Motor neuron (in vitro differentiated cells): Measurements from ENCODE around the gene TBCEL. TPM values are rescaled to one million over a fixed set of nuclear protein-coding genes. Genes with fewer than 3 reads are reported as not detected.
A peak's percentile ranks its signal among the peaks of the same experiment; 100 is the strongest.

Experiments used
- ATAC-seq, 8 experiments: fragments of 200-7000 bp; cut with Tn5 transposase; replicated peaks in 6 of 8; 2 replicates each; pipeline ENCODE4 v1.8.0; 2021; ENCODE audit warnings: mild to moderate bottlenecking in 8 of 8, moderate library complexity in 8 of 8
- H3K27ac ChIP-seq, 2 donors: fragments of 250-450 bp; sonication (Bioruptor Pico); 2 replicates each; pipeline ENCODE4 v1.9.0; 2021; ENCODE audit warnings: antibody characterized with exemption in 2 of 2, mild to moderate bottlenecking in 2 of 2, moderate library complexity in 1 of 2
- H3K4me1 ChIP-seq, 2 donors: fragments of 250-450 bp; sonication (Bioruptor Pico); replicated peaks in 1 of 2; 2 replicates each; pipeline ENCODE4 v1.6.1; 2021; ENCODE audit warnings: antibody characterized with exemption in 2 of 2, mild to moderate bottlenecking in 2 of 2, moderate library complexity in 1 of 2
- H3K4me3 ChIP-seq, 5 donors: fragments of 250-450 bp; sonication (Bioruptor Pico); 2 replicates each; pipeline ENCODE4 v1.9.0; 2021; ENCODE audit warnings: antibody characterized with exemption in 5 of 5, mild to moderate bottlenecking in 5 of 5, moderate library complexity in 4 of 5
- WGBS, 10 experiments: fragments of 450-650 bp; shearing (Covaris generic); methylation state at CpG; one replicate each; pipeline ENCODE4 v1.0.0; 2022; 5-methylcytosine and 5-hydroxymethylcytosine counted together
- in situ Hi-C, 9 experiments: fragments of 400-800 bp; cut with MboI; loops; one replicate each; pipeline ENCODE4 v1.15.0; 2021; ENCODE audit warnings: low sequenced_read_pairs in 9 of 9, low pct_unique_long_range_greater_than_20kb in 2 of 9; ENCODE audit not compliant: unreplicated experiment in 9 of 9
- total RNA-seq, 8 experiments: library from RNA; unstranded; fragments of 300-600 nt; gene quantifications; 2 replicates each; pipeline versions ENCODE4 v1.2.3 to v1.2.4, GENCODE V29; 2022

TBCEL gene
- total RNA-seq, 8 experiments from 2014 or later, result 22.0 to 56.5 (median 28.3) TPM

- no peak overlapping the region for H3K27ac ChIP-seq
- H3K4me3 ChIP-seq, result no peak overlapping the region
- ATAC-seq, result no peak
- in situ Hi-C loops, result no loop called here
- H3K4me1 ChIP-seq, result peaks cover 0 to 19% of the 10 kb centered on the region in 2 donors
- WGBS, 10 experiments, result 86 to 100% (median 97%) methylated on average over 1 to 3 of the region's 3 CpGs; no CpG with 5 or more reads in 4 of the 10 experiments
Observed at GRCh38 chr11:121081321-121081720, 57.4 kb downstream of the TBCEL start.

DNA sequence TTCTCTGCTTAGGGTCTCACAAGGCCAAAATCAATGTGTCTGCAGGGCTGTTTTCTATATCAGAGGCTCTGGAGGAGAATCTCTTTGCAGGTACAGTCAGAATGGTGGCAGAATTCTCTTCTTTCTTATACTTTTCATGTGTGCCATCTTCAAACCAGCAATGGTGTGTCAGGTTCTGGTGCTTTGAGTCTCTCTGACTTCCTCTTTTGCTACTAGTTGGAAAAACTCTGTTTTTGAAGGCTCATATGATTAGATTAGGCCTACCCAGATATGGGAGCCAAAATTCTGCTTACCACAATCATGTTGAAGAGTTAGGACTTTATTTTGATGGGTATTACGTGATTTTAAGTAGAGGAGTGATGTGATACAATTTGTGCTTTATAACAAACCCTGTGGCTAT, 58.3 kb downstream of the TBCEL start:
- 33 to 100% (median 92%) methylated on average over 1 of the region's 1 CpG; no CpG with 5 or more reads in 4 of the 10 experiments for WGBS, 10 experiments
- H3K4me1 ChIP-seq, result peaks cover 0 to 19% of the 10 kb centered on the region in 2 donors
- no peak for ATAC-seq
- no peak overlapping the region for H3K4me3 ChIP-seq
- in situ Hi-C loops, result no loop called here
- H3K27ac ChIP-seq, result no peak overlapping the region

DNA sequence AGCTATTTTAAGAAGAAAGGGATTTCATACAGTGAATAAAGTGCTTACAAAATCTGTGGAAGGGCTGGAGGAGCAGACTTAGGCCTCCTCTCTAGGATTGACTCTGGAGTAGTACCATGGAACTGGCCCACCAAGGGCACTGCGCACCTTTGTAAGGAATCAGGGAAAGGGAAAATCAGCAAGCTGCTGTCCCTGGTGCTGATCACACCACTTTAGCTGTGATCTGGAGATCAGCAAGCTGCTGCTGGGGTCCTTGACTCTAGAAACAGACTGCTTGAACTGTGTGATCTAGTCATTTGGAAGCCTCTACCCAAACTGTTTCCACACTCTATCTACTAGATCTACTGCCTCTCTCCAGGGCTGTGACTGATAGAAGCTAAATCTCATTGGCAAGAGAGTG, 58.8 kb downstream of the TBCEL start:
- Histone ChIP-seq H3K4me3 (no peak overlapping the region), H3K27ac (peak overlapping the region in 1 of 2 donors; percentile 13), H3K4me1 (peaks cover 0 to 19% of the 10 kb centered on the region in 2 donors)
- WGBS, 10 experiments, result 86 to 100% (median 100%) methylated on average over 1 of the region's 1 CpG; no CpG with 5 or more reads in 6 of the 10 experiments
- ATAC-seq, result peak in 2 of 8 experiments; percentile 24 to 26
- in situ Hi-C loops, result no loop called here

DNA sequence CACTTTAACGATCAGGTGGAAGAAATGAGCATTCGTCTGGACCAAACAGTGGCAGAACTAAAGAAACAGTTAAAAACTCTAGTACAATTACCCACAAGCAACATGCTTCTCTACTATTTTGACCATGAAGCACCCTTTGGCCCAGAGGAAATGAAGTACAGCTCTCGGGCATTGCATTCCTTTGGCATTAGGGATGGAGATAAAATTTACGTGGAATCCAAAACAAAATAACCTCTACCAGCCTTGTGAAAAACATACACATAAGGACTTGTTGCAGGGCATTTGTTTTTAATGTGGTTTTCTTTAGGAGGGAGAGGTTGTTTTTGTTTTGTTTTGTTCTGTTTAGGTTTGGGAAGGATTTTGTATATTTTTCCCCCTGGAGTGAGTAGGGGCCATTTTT, 63.0 kb downstream of the TBCEL start:
- WGBS, 10 experiments, result 60 to 100% (median 89%) methylated on average over 1 to 4 of the region's 4 CpGs; no CpG with 5 or more reads in 3 of the 10 experiments

GRCh38 chr11:121089566-121089965, 65.7 kb downstream of the TBCEL start:
- Histone ChIP-seq H3K4me1 (no peaks in the 10 kb centered on the region), H3K27ac (no peak overlapping the region), H3K4me3 (no peak overlapping the region)
- 33 to 100% (median 86%) methylated on average over 1 of the region's 1 CpG for WGBS, 10 experiments
- in situ Hi-C loops, result no loop called here
- no peak for ATAC-seq

More for the DNA sequence above, 63.0 kb downstream of the TBCEL start:
- ATAC-seq, result no peak
- H3K4me1 ChIP-seq, result peaks cover 0 to 19% of the 10 kb centered on the region in 2 donors
- H3K4me3 ChIP-seq, result no peak overlapping the region
- in situ Hi-C loops, result no loop called here
- H3K27ac ChIP-seq, result no peak overlapping the region

DNA sequence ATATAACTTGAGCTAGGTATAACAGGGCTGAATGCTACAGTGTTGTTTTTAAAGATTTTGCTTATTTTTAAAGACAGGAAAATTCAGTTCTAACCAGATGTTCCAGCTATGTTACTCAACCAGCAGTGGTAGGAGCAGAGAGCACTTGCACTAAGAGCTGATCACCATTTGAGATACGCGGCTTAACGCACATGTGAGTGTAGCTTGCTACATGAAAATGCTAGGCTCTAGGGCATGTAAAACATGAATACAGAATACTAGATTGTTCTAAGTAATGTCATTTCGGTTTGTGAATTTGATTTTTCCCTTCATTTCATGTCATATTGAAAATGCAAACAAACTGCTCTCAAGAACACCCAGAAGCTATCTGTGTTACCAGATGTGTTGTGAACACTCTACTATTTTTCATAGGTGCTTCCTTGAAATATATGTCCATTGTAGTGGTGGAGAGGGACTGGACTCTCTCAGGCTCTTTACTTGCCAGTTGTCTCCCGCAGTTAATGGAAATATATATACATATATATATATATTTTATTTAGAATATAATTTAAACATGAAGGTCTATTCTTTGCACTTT, 66.3 kb downstream of the TBCEL start:
- peak in 1 of 8 experiments; percentile 55 for ATAC-seq
- WGBS, 10 experiments, result 61 to 98% (median 92%) methylated on average over 2 to 5 of the region's 5 CpGs; no CpG with 5 or more reads in 1 of the 10 experiments
- no peak overlapping the region for H3K4me3 ChIP-seq
- no peak overlapping the region for H3K27ac ChIP-seq
- in situ Hi-C loops, result no loop called here
- H3K4me1 ChIP-seq, result no peaks in the 10 kb centered on the region

DNA sequence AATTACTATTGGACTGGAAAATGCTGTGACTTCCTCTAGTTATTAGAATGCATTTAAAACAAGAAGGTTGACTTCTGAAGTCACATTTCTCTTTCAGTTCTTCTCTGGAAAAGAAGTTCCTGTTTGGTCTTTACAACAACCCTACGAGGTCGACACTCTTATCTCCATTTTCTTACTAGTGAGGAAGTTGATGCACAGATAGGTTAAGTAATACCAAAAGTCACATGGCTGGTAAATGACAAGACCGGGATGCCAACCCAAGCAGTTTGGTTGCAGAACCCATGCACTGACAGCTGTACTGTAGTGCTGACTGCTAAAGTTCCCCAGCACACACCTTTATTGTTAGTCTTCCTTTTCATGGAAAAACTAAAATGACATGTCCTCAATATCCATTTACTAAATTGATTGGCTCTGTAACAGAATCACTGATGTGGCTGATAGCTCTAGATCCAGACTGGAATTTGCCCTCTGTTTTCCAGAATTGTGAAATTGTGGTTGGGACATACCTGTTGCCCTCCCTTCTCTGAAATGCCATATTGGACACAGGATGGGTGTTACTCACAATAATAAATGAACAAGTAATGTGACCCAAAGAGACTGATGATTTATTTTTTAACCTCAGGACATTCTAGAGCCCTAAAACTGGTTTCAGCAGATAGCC, 67.7 kb downstream of the TBCEL start:
- Histone ChIP-seq H3K27ac (no peak overlapping the region), H3K4me1 (no peaks in the 10 kb centered on the region), H3K4me3 (no peak overlapping the region)
- ATAC-seq, result no peak
- 83 to 100% (median 95%) methylated on average over 2 to 3 of the region's 3 CpGs; no CpG with 5 or more reads in 3 of the 10 experiments for WGBS, 10 experiments
- in situ Hi-C loops, result no loop called here

DNA sequence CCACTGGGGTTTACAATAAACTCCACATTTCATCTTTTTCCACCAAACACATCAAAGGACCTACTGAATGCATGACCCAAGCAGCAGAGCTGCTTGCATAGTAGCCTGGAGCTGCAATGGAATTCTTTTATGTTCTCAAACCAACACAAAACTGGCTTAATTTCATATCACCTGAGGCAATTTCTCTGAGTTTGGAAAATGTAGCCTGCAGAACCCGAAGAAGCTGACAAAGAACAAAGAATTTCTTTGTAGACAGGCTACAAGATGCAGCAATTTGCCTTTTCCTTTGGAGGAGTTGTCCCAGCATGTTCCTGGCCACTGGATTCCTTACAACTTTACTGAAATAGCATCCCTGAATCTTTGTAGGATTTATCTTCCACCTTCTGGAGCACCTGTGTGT, 71.7 kb downstream of the TBCEL start:
- WGBS, 10 experiments, result 0 to 75% (median 75%) methylated on average over 1 of the region's 1 CpG; no CpG with 5 or more reads in 7 of the 10 experiments
- in situ Hi-C loops, result no loop called here
- no peaks in the 10 kb centered on the region for H3K4me1 ChIP-seq
- ATAC-seq, result peak in 1 of 8 experiments; percentile 40
- no peak overlapping the region for H3K27ac ChIP-seq
- no peak overlapping the region for H3K4me3 ChIP-seq

- Histone ChIP-seq H3K4me1 (peaks cover 0 to 1% of the 10 kb centered on the region in 2 donors), H3K27ac (no peak overlapping the region), H3K4me3 (no peak overlapping the region)
- 79 to 100% (median 90%) methylated on average over 1 to 4 of the region's 4 CpGs; no CpG with 5 or more reads in 4 of the 10 experiments for WGBS, 10 experiments
- in situ Hi-C loops, result no loop called here
- ATAC-seq, result no peak
Observed at GRCh38 chr11:121099364-121099763, 75.5 kb downstream of the TBCEL start.

DNA sequence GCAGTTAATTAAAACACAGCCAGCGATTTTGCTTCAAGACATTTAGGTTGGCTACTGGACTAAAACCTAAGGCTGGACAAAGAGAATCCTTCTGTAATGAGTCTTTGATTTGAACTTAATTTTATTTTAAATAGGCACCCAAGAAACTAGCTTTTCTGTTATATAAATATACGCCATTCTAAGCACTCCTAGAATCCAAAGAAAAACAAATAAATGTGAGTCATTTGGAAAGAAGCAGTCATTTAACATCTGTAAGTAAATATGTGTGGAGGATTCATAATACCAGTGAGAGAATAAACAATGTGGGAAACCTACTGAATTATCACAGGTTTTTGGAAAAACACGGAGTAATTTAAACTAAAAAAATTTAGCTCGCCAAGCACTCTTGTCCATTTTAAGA, 76.0 kb downstream of the TBCEL start:
- 9 to 97% (median 85%) methylated on average over 1 to 4 of the region's 4 CpGs for WGBS, 10 experiments
- Histone ChIP-seq H3K4me1 (peaks cover 5 to 6% of the 10 kb centered on the region in 2 donors), H3K4me3 (no peak overlapping the region), H3K27ac (no peak overlapping the region)
- peak in 2 of 8 experiments; percentile 28 to 60 for ATAC-seq
- in situ Hi-C loops, result loop anchor here in 2 of 9 experiments (25.0 kb wide), 2 partner anchors 163 to 588 kb away; partner anchors contain the start of gene GRIK4 (in 1 of the 2)

- 50 to 100% (median 100%) methylated on average over 1 to 2 of the region's 2 CpGs; no CpG with 5 or more reads in 1 of the 10 experiments for WGBS, 10 experiments
- in situ Hi-C loops, result loop anchor here in 2 of 9 experiments (25.0 kb wide), 2 partner anchors 164 to 589 kb away; partner anchors contain the start of gene GRIK4 (in 1 of the 2)
Observed at GRCh38 chr11:121100943-121101342, 77.0 kb downstream of the TBCEL start, which contains the start of gene TECTA. TSS of gene TECTA (plus strand) at chr11:121101243. CDS start at chr11:121102666, 1,423 bp downstream.

GRCh38 chr11:121104312-121104762, 80.4 kb downstream of the TBCEL start:
- in situ Hi-C loops, result loop anchor here in 2 of 9 experiments (25.0 kb wide), 2 partner anchors 167 to 592 kb away; partner anchors contain the start of gene GRIK4 (in 1 of the 2)
- 20 to 100% (median 76%) methylated on average over 1 to 9 of the region's 9 CpGs; no CpG with 5 or more reads in 1 of the 10 experiments for WGBS, 10 experiments
- no peak overlapping the region for H3K4me3 ChIP-seq
- H3K4me1 ChIP-seq, result peaks cover 10 to 12% of the 10 kb centered on the region in 2 donors
- no peak overlapping the region for H3K27ac ChIP-seq
- no peak for ATAC-seq

More at GRCh38 chr11:121100943-121101342, 77.0 kb downstream of the TBCEL start, which contains the start of gene TECTA:
- peaks cover 10 to 12% of the 10 kb centered on the region in 2 donors for H3K4me1 ChIP-seq
- H3K4me3 ChIP-seq, result no peak within 1 kb of the TSS
- H3K27ac ChIP-seq, result no peak within 1 kb of the TSS
- ATAC-seq, result no peak

DNA sequence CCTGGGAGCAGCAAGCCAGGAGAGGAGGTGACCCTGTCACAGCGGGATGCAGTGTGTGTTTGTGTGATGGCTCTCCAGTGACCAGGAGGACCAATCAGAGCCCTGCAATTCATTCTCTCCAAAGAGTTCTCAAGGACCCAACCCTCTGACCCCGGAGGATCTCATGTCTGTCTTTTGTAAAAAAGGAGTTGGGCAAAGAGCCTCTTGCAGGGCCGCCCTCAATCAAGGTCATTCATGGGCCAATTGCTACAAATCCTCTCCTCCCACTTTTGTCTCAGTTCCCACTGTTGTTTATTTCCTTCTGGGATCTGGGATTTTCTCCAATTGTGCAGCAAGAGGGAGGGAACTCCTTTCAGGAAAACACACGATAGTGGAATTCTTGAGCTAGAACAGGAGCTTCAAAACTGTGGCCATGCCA, 81.2 kb downstream of the TBCEL start:
- Histone ChIP-seq H3K4me3 (no peak overlapping the region), H3K4me1 (peaks cover 12 to 13% of the 10 kb centered on the region in 2 donors), H3K27ac (no peak overlapping the region)
- ATAC-seq, result peak in 2 of 8 experiments; percentile 56 to 72
- in situ Hi-C loops, result loop anchor here in 2 of 9 experiments (25.0 kb wide), 2 partner anchors 168 to 593 kb away; partner anchors contain the start of gene GRIK4 (in 1 of the 2)
- 11 to 92% (median 20%) methylated on average over 1 to 3 of the region's 4 CpGs; no CpG with 5 or more reads in 3 of the 10 experiments for WGBS, 10 experiments
